ENCODE data around the gene AGO4. TPM values are rescaled to one million over a fixed set of nuclear protein-coding genes. Genes with fewer than 3 reads are reported as not detected.

AGO4 gene
- polyA plus RNA-seq, 1 donor (not counting 4 experiments of a cell fraction or from before 2014, with no cell fraction given), result 5.2 TPM

- Histone ChIP-seq H2AFZ (ENCODE audit: control insufficient read depth, low read length) (no peak overlapping the region), H3K9me3 (ENCODE audit: control insufficient read depth, low read depth, low read length) (no peaks in the 10 kb centered on the region), H3K36me3 (ENCODE audit: control insufficient read depth in 2 of 2, extremely low read depth in 1 of 2, insufficient read depth in 2 of 2, low read length in 2 of 2) (peaks cover 5% of the 10 kb centered on the region in 2 experiments), H3K4me1 (ENCODE audit: control insufficient read depth, extremely low read depth, insufficient read depth, low read length) (no peaks in the 10 kb centered on the region), H3K79me2 (ENCODE audit: control insufficient read depth, insufficient read depth, low read length) (no peaks in the 10 kb centered on the region), H3K27ac (ENCODE audit: control insufficient read depth, insufficient read depth, low read length) (no peak overlapping the region), H3K9me1 (ENCODE audit: control insufficient read depth, extremely low read depth, insufficient read depth, low read length) (no peaks in the 10 kb centered on the region), H3K4me2 (ENCODE audit: control insufficient read depth, extremely low read depth, insufficient read depth, low read depth, low read length) (no peak overlapping the region), H4K20me1 (ENCODE audit: control insufficient read depth, extremely low read depth, insufficient read depth, low read length) (no peaks in the 10 kb centered on the region), H3K27me3 (ENCODE audit: control insufficient read depth, extremely low read depth, insufficient read depth, low read length) (no peaks in the 10 kb centered on the region), H3K4me3 (ENCODE audit: control insufficient read depth in 2 of 3, extremely low read depth in 1 of 3, insufficient read depth in 2 of 3, low read depth in 1 of 3, low read length in 3 of 3) (no peak overlapping the region), H3K9ac (ENCODE audit: control insufficient read depth, extremely low read depth, insufficient read depth, low read length) (no peak overlapping the region)
- TF ChIP-seq EZH2 (IDR thresholded peaks at IDR 0.05; ENCODE audit: low read length) (no peak), CTCF (optimal IDR thresholded peaks at IDR 0.05 in 1 of 3, IDR thresholded peaks at IDR 0.05 in 1 of 3, conservative IDR thresholded peaks at IDR 0.05 in 1 of 3; ENCODE audit: extremely low read depth in 1 of 3, insufficient read depth in 2 of 3, low read length in 3 of 3) (no peak)
- FAIRE-seq, result peak; percentile 67
- dilution Hi-C loops (cut with MboI; ENCODE audit: extremely low pct_ligation_motif_present, low sequenced_read_pairs), result no loop called here
- no peak for DNase-seq (ENCODE audit: low read depth, low spot score)
These were observed 42.2 kb downstream of the AGO4 start for GRCh38 chr1:35850051-35850450.

GRCh38 chr1:35850716-35851115, 42.9 kb downstream of the AGO4 start:
- no peaks in the 10 kb centered on the region for H3K4me1 ChIP-seq (ENCODE audit: control insufficient read depth, extremely low read depth, insufficient read depth, low read length)
- FAIRE-seq (no peak), DNase-seq (ENCODE audit: low read depth, low spot score) (no peak)
- H3K9me3 ChIP-seq (ENCODE audit: control insufficient read depth, low read depth, low read length), result no peaks in the 10 kb centered on the region
- dilution Hi-C loops (cut with MboI; ENCODE audit: extremely low pct_ligation_motif_present, low sequenced_read_pairs), result no loop called here
- TF ChIP-seq CTCF (optimal IDR thresholded peaks at IDR 0.05 in 1 of 3, IDR thresholded peaks at IDR 0.05 in 1 of 3, conservative IDR thresholded peaks at IDR 0.05 in 1 of 3; ENCODE audit: extremely low read depth in 1 of 3, insufficient read depth in 2 of 3, low read length in 3 of 3), result no peak
- no peak for TF ChIP-seq EZH2 (IDR thresholded peaks at IDR 0.05; ENCODE audit: low read length)
- H3K9me1 ChIP-seq (ENCODE audit: control insufficient read depth, extremely low read depth, insufficient read depth, low read length), result no peaks in the 10 kb centered on the region
- peaks cover 5% of the 10 kb centered on the region in 2 experiments for H3K36me3 ChIP-seq (ENCODE audit: control insufficient read depth in 2 of 2, extremely low read depth in 1 of 2, insufficient read depth in 2 of 2, low read length in 2 of 2)
- no peaks in the 10 kb centered on the region for H3K79me2 ChIP-seq (ENCODE audit: control insufficient read depth, insufficient read depth, low read length)
- no peak overlapping the region for H3K27ac ChIP-seq (ENCODE audit: control insufficient read depth, insufficient read depth, low read length)
- no peak overlapping the region for H2AFZ ChIP-seq (ENCODE audit: control insufficient read depth, low read length)
- no peak overlapping the region for H3K9ac ChIP-seq (ENCODE audit: control insufficient read depth, extremely low read depth, insufficient read depth, low read length)
- H4K20me1 ChIP-seq (ENCODE audit: control insufficient read depth, extremely low read depth, insufficient read depth, low read length), result no peaks in the 10 kb centered on the region
- H3K27me3 ChIP-seq (ENCODE audit: control insufficient read depth, extremely low read depth, insufficient read depth, low read length), result no peaks in the 10 kb centered on the region
- H3K4me2 ChIP-seq (ENCODE audit: control insufficient read depth, extremely low read depth, insufficient read depth, low read depth, low read length), result no peak overlapping the region
- no peak overlapping the region for H3K4me3 ChIP-seq (ENCODE audit: control insufficient read depth in 2 of 3, extremely low read depth in 1 of 3, insufficient read depth in 2 of 3, low read depth in 1 of 3, low read length in 3 of 3)
